PC-3 (cell line): ENCODE data around the gene REEP1. TPM values are rescaled to one million over a fixed set of nuclear protein-coding genes. Genes with fewer than 3 reads are reported as not detected.

Experiments
- ATAC-seq: fragments of 200-7000 bp; cut with Tn5 transposase; 2 replicates; pipeline ENCODE4 v1.9.1; 2020; ENCODE audit warnings: mild to moderate bottlenecking, moderate library complexity
- BruUV-seq: library from RNA; stranded (reverse); fragments of 400-500 nt; replicated peaks from 2 replicates; lab custom pipeline; 2021; lab: Mats Ljungman, UMichigan
- CTCF ChIA-PET: fragments of 300-600 bp; sonication (Branson Sonifier 250); formaldehyde crosslinking; loops from one replicate; lab custom pipeline; 2022; ENCODE audit warnings: antibody characterized with exemption; lab: Charles Lee
- POLR2A ChIA-PET: fragments of 300-600 bp; sonication (Branson Sonifier 250); formaldehyde crosslinking; loops from one replicate; lab custom pipeline; 2022; ENCODE audit warnings: antibody characterized with exemption; ENCODE audit not compliant: unreplicated experiment; lab: Charles Lee
- DNase-seq: peaks from one replicate; pipeline ENCODE4 v3.0.0-alpha.2; 2015
- H2AFZ ChIP-seq: fragments of 300-600 bp; sonication (generic); 2 replicates; pipeline ENCODE4 v1.6.0; 2016; ENCODE audit warnings: antibody characterized with exemption, low read length
- H3F3A ChIP-seq: fragments of 300-600 bp; sonication (generic); one replicate; pipeline ENCODE4 v1.6.0; 2017; ENCODE audit warnings: antibody characterized with exemption, low read length, control low read depth, mild to moderate bottlenecking; ENCODE audit not compliant: unreplicated experiment
- H3K27ac ChIP-seq: fragments of 300-600 bp; sonication (generic); 2 replicates; pipeline ENCODE4 v1.5.1; 2016; ENCODE audit warnings: mild to moderate bottlenecking, low read length
- H3K27me3 ChIP-seq: fragments of 300-600 bp; sonication (generic); 2 replicates; pipeline ENCODE4 v1.6.1; 2016; ENCODE audit warnings: low read length, mixed read lengths
- H3K36me3 ChIP-seq: fragments of 300-600 bp; sonication (generic); 2 replicates; pipeline ENCODE4 v1.6.1; 2016; ENCODE audit warnings: low read depth, mixed run types, low read length, mixed read lengths
- H3K4me1 ChIP-seq: fragments of 300-600 bp; sonication (generic); 2 replicates; pipeline ENCODE4 v1.5.1; 2016; ENCODE audit warnings: low read length; ENCODE audit not compliant: insufficient read depth
- H3K4me2 ChIP-seq: fragments of 300-600 bp; sonication (generic); 2 replicates; pipeline ENCODE4 v1.6.0; 2016; ENCODE audit warnings: low read length
- H3K4me3 ChIP-seq: fragments of 300-600 bp; sonication (generic); 2 replicates; pipeline ENCODE4 v1.5.1; 2016; ENCODE audit warnings: mild to moderate bottlenecking, low read length, mixed read lengths
- H3K79me2 ChIP-seq: fragments of 300-600 bp; sonication (generic); 2 replicates; pipeline ENCODE4 v1.6.1; 2017; ENCODE audit warnings: low read length, mixed read lengths
- H3K9ac ChIP-seq: fragments of 300-600 bp; sonication (generic); 2 replicates; pipeline ENCODE4 v1.6.0; 2016; ENCODE audit warnings: mild to moderate bottlenecking, low read length
- H3K9me2 ChIP-seq: fragments of 300-600 bp; sonication (generic); replicated peaks from 2 replicates; pipeline ENCODE4 v1.6.1; 2016; ENCODE audit warnings: mixed run types, low read length, mixed read lengths
- H3K9me3 ChIP-seq: fragments of 300-600 bp; sonication (generic); 2 replicates; pipeline ENCODE4 v1.6.1; 2016; ENCODE audit warnings: low read length, mixed read lengths
- H4K20me1 ChIP-seq: fragments of 300-600 bp; sonication (generic); 2 replicates; pipeline ENCODE4 v1.6.1; 2016; ENCODE audit warnings: low read length, mixed read lengths
- CTCF ChIP-seq: fragments of 300-600 bp; sonication (generic); conservative IDR thresholded peaks from 2 replicates; pipeline ENCODE4 v1.5.1; 2017; ENCODE audit warnings: antibody characterized with exemption, low read depth, mild to moderate bottlenecking, low read length
- EZH2 ChIP-seq: fragments of 300-600 bp; sonication (generic); IDR thresholded peaks from one replicate; pipeline ENCODE4 v1.6.1; 2017; ENCODE audit warnings: antibody characterized with exemption, mild to moderate bottlenecking, low read length; ENCODE audit not compliant: unreplicated experiment
- EZH2phosphoT487 ChIP-seq: fragments of 300-600 bp; sonication (generic); IDR thresholded peaks from 2 replicates; pipeline ENCODE4 v1.6.1; 2018; ENCODE audit warnings: mild to moderate bottlenecking, antibody characterized with exemption, low read length, borderline replicate concordance
- intact Hi-C: fragments of 100-400 bp; cut with micrococcal nuclease; formaldehyde crosslinking; loops from 2 replicates; pipeline ENCODE4 v1.9.0; 2023
- total RNA-seq: library from RNA; depleted of rRNA; stranded (reverse); fragments of >200 nt; gene quantifications from 2 replicates; pipeline ENCODE4 v1.2.3, GENCODE V29; 2014

The REEP1 gene
- total RNA-seq, 1 experiment from 2014 or later: not detected

GRCh38 chr2:86319700-86320580 is 17.5 kb downstream of the REEP1 start:
- intact Hi-C loops: no loop called here

GRCh38 chr2:86315084-86315483 is 22.3 kb downstream of the REEP1 start:
- POLR2A ChIA-PET: no interaction called here
- H2AFZ ChIP-seq: no peak overlapping the region

More at GRCh38 chr2:86319700-86320580, 17.5 kb downstream of the REEP1 start:
- H3K9me3 ChIP-seq: no peaks in the 10 kb centered on the region
- no peak overlapping the region for H3K4me3 ChIP-seq
- ChIA-PET POLR2A (interaction anchor here (0.5 kb wide), 1 partner anchor 486 kb away, joined by 3 read pairs; no protein-coding TSS in a partner anchor), CTCF (no interaction called here)
- H3K36me3 ChIP-seq: no peaks in the 10 kb centered on the region
- TF ChIP-seq CTCF: no peak
- ATAC-seq (no peak), DNase-seq (no peak)
- H3K9me2 ChIP-seq: no peaks in the 10 kb centered on the region
- H3K4me1 ChIP-seq: no peaks in the 10 kb centered on the region
- H3K27ac ChIP-seq: no peak overlapping the region
- no peak overlapping the region for H3K4me2 ChIP-seq
- no peak overlapping the region for H3K9ac ChIP-seq
- peaks cover 55% of the 10 kb centered on the region for H3K27me3 ChIP-seq
- H2AFZ ChIP-seq: no peak overlapping the region
- H3K79me2 ChIP-seq: no peaks in the 10 kb centered on the region
- no peaks in the 10 kb centered on the region for H3F3A ChIP-seq
- no peaks in the 10 kb centered on the region for H4K20me1 ChIP-seq
- BruUV-seq: no TSS peak

More at GRCh38 chr2:86315084-86315483, 22.3 kb downstream of the REEP1 start:
- no peaks in the 10 kb centered on the region for H3K4me1 ChIP-seq
- H3K79me2 ChIP-seq: no peaks in the 10 kb centered on the region
- CTCF ChIA-PET: no interaction called here
- H3K9ac ChIP-seq: no peak overlapping the region
- no peaks in the 10 kb centered on the region for H3F3A ChIP-seq
- no TSS peak for BruUV-seq
- DNase-seq: no peak
- peaks cover 88% of the 10 kb centered on the region for H3K27me3 ChIP-seq
- H3K9me3 ChIP-seq: no peaks in the 10 kb centered on the region
- no peaks in the 10 kb centered on the region for H4K20me1 ChIP-seq
- no peak overlapping the region for H3K27ac ChIP-seq
- ATAC-seq: no peak
- H3K9me2 ChIP-seq: no peaks in the 10 kb centered on the region
- intact Hi-C loops: no loop called here
- TF ChIP-seq EZH2 (no peak), CTCF (no peak), EZH2phosphoT487 (no peak)
- no peak overlapping the region for H3K4me2 ChIP-seq
- H3K4me3 ChIP-seq: no peak overlapping the region
- H3K36me3 ChIP-seq: no peaks in the 10 kb centered on the region
